ENCODE results near the gene INKA2.

The INKA2 gene

DNA sequence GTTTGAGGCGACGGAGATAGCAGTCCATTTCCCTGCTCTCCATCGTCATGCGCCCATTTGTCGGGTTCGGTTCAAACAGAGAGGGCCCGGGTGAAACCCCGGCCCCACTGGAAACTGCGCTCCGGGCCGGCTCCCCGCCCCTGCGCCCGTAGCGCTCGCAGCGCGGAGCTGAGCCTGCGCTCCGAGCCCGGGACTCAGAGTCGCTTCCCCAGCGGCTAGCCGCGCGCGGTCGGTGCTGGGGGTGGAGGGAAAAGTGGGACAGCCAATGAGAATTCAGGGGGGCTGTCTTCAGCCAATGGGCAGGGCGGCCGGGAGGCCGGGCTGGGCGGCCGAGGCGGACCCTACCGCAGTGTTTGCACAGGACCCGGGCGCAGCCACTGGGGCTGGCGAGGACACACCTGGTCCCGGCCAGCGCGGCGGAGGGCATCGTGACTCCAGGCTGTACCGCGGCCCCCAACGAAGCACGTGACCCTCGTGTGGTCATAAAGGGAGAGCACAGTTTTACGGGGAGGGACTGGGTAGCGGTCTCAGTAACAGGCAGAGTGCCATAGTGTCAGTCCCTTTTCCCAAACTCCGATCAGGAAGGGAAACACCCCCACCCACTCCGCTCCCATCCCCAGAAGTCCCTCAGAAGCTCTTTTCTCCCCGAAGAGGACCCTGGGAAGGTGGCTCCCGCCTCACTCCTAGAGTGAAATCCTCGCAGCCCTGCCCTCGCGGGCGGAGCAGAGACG, at the start of gene INKA2:
Gene INKA2 (minus strand): TSS at position 202 of the 731 bp plus-strand sequence. CDS start 153 bp downstream, at position 49.
- DNase-seq (ENCODE audit: low read depth in 2 of 2), result peak; percentile 36 to 68

DNA sequence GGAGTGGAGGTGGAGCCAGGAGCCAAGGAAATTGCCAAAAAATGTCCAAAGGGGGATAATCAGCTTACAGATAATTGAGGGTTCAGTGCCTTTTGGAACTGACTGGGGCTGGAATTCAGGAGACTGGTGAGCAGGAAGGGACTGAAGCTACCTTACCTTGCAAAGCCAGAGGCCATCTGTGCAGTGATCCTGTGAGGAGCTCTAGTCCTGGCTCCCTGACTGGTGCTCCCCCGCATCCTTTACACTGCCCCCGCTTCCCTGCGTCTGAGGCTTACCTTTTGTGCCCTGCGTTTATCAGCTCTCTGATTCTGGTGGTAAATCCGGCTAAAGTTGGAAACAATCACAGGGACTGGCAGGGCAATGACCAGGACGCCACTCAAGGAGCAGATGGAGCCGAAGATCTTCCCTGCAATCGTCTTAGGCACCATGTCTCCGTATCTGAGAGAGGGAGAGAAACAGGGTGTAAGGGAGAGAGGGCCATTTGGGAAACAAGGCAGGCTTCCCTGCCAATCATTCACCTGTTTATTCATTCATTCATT, 47.5 kb upstream of the INKA2 start:
- no peak for DNase-seq (ENCODE audit: low read depth in 2 of 2)

DNA sequence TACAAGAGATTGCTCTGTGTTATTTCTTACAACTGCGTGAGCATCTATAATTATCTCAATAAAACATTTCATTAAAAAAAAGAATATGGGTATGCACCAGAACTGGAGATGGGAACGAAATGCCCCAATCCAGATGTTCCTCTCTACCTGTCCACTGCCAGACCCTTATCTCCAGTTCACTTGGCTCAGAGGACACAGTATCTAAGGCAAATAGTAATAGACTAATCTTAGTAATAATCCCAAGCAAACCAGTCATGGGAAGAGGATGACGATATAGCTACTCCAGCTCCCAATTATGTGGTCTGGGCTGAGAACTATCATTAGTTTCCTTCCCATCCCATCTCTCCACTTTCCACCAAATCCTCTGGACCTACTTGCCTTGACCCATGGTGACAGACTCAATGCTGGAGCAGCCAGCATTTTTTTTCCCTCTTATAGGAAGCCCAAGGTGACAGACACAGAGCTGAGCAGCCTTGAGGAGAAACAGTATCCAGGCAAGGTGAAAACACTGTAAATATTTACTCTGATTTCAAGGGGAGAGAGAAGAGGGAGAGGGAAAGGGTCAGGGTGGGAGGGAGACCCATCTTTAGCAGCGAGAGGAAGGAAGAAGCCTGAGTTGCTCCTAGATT, 45.2 kb upstream of the INKA2 start:
- no peak for DNase-seq (ENCODE audit: low read depth in 2 of 2)

GRCh38 chr1:111779546-111779945, 40.4 kb upstream of the INKA2 start:
- DNase-seq (ENCODE audit: low read depth in 2 of 2), result no peak

DNA sequence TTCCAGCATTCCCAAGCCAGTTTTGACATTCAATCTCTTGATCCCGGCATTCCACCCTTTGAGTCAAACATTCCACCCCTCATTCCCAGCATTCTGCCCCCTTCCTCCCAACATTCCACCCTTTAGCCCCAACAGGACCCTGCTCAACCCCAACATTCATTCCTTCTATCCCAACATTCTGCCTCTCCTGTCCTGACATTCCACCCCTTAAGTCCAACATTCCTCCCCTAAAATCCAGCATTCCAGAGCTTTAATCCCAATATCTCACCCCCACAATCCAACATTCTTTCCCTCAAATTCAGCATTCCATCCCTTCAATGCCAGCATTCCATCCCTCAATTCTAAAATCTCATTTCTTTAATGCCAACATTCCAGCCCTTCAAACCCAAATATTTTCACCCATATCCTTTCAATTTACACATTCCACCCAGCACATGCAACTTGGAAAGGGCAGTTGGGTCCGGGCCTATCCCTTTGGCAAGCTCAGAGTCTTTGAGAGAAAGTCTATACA, 39.4 kb upstream of the INKA2 start:
- DNase-seq (ENCODE audit: low read depth in 2 of 2), result no peak

GRCh38 chr1:111778066-111778465, 38.9 kb upstream of the INKA2 start:
- no peak for DNase-seq (ENCODE audit: low read depth in 2 of 2)

DNA sequence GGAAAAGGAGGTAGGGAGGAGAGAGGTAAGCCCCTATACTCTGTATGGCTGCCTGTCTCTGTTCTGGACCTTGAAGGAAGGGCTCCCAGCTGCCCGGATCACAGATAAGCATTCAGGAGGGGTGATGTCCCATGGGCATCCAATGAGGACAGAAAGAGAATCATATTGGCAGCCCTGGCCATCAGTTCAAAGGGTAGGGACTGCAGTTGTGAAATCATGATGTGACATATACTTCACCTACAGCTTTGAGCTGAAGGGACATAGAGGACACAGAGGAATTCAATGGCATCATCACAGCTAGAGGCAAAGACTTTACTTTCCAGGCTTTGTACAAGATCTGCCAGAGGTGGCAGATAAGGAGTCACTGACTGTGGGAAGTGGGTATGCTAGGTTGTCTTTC, 38.1 kb upstream of the INKA2 start:
- no peak for DNase-seq (ENCODE audit: low read depth in 2 of 2)

DNA sequence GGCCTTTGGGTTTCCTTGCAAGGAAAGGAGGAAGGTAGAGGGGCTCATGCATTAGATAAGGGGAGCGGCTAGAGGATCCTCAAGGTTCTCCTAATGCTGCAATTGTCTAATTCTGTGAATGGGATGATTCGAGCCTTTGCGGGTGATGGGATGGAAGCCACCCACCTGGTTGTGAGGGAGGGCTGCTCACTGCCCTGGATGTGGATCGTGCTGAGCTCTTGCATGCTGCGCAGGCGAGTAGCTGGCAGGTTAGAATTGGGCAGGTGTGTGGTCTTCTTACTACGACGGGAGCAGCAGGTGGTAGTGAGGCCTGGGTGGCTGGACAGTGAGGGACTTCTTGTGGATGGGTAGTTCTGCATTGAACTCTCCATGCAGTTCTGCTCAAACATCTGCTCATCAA, 37.7 kb upstream of the INKA2 start:
- no peak for DNase-seq (ENCODE audit: low read depth in 2 of 2)

DNA sequence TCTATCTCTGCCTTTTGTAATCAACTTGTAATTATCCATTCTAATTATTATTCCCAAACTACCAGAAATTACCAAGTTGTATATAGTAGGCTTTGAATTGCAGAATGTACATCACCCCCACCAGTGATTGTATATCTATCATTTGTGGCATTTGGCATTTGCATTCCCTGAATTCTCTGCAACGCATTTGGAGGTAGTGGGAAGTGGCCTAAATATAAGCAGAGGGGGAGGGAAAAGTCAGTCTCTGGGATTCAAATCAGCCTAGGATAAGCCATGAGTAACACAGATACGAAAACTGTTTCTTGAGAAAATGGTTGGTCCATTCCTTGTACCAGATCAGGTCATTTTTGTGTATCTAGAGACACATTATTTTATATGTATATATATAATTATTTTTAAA, 37.2 kb upstream of the INKA2 start:
- DNase-seq (ENCODE audit: low read depth in 2 of 2), result no peak

DNA sequence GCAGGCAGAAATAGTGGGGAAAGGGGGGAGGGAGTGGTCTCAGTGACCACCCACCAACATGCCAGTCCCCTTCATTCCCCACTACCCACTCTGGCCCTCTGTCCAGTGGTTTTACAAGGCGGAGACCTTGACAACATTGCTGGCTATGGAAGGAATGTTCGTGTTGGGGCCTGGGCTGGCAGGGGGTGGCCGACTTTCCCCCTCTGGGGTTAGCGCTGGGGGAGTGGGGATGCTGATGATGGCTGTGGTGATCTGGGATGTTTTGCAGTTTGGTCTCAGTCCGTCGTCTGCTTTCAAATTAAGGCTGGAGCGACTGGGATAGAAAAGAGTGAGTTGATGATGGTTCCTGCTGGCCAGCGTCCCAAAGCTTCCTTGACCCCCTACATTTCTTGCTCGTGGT, 36.8 kb upstream of the INKA2 start:
- no peak for DNase-seq (ENCODE audit: low read depth in 2 of 2)

GRCh38 chr1:111770916-111771315, 31.7 kb upstream of the INKA2 start:
- no peak for DNase-seq (ENCODE audit: low read depth in 2 of 2)

DNA sequence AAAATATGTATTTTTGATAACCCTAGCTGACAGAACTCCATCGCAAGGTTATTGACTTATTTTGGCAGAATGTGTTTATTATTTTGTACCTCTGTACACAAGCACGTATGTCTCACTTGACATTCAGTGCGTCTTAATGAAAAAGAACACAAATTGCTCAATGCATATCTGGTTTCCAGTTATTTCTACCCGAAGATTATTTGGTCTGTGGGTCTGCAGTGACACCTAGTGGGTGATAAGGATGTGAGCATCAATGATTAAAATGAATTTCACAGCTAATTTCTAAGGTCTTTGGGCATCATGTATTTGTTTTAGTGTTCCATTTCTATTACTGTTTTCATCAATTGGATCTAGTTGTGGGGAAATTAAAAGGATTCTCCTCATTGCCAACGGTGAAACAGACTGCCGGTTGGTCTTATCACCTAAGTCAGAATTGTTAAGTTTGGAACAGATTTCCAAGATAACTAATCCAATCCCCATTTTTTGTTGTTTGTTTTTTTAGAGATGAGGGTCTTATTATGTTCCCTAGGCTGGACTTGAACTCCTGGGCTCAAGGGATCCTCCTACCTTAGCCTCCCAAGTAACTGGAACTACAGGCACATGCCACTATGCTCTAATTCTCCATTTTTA, 30.4 kb upstream of the INKA2 start:
- peak in 1 of 2 donors; percentile 30 for DNase-seq (ENCODE audit: low read depth in 2 of 2)

- no peak for DNase-seq (ENCODE audit: low read depth in 2 of 2)
Observed at GRCh38 chr1:111768625-111769024, 29.4 kb upstream of the INKA2 start.

DNA sequence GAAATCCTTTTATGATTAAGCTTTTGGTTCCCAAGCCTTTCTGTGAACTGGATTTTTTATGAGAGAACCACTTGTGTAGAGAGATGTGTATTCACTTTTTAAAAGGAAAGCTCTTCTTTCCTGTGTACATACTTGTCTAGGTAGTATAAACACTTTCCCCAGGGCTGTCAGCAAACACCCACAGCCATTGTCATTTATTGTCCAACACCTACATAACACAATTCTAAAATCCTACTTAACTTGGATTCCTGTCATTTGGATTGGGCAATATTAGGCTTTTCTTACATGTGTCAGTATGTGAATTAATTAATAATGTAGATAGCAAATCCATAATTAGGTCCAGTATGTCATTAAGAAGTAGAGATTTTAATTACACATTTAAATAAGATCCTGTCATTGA, 28.8 kb upstream of the INKA2 start:
- no peak for DNase-seq (ENCODE audit: low read depth in 2 of 2)

DNA sequence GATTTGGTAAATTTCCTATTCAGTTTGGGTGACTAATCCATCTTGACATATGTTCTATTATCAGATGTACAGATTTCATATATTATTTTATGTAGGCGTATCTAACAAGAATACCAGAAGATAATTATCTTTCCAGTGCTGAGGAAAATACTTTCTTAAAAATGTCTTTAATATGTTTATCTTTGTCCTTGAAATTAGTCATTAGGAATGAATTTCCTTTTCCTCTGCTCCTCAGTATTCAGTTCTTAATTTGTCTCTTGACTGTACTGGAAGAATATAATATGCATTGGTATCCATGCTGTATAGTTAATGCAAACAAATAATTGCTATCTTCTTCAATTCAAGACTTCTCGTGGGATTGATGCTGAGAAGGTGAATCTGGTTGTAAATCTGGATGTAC, 23.1 kb upstream of the INKA2 start:
- DNase-seq (ENCODE audit: low read depth in 2 of 2), result no peak

DNA sequence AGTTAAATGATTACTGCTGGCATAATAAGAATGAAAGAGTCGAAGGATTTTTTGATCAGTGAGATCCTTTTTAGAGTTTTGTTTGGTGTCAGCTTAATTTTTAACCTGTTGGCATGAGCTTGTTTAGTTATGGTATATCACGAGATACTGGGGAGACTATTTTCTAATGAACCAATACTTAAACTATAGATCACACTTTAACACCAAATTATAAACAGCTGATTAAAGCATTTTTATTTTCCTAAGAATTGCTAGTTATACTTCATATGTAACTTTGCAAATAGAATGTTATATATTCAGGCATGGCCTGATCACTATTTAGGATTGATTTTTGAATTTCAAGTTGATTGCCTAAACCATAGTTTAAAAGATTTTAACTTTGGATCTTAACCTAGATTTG, 22.5 kb upstream of the INKA2 start:
- no peak for DNase-seq (ENCODE audit: low read depth in 2 of 2)

- DNase-seq (ENCODE audit: low read depth in 2 of 2), result no peak
Observed at GRCh38 chr1:111758373-111758772, 19.2 kb upstream of the INKA2 start.

GRCh38 chr1:111756124-111756513, 16.9 kb upstream of the INKA2 start:
- DNase-seq (ENCODE audit: low read depth in 2 of 2), result no peak

DNA sequence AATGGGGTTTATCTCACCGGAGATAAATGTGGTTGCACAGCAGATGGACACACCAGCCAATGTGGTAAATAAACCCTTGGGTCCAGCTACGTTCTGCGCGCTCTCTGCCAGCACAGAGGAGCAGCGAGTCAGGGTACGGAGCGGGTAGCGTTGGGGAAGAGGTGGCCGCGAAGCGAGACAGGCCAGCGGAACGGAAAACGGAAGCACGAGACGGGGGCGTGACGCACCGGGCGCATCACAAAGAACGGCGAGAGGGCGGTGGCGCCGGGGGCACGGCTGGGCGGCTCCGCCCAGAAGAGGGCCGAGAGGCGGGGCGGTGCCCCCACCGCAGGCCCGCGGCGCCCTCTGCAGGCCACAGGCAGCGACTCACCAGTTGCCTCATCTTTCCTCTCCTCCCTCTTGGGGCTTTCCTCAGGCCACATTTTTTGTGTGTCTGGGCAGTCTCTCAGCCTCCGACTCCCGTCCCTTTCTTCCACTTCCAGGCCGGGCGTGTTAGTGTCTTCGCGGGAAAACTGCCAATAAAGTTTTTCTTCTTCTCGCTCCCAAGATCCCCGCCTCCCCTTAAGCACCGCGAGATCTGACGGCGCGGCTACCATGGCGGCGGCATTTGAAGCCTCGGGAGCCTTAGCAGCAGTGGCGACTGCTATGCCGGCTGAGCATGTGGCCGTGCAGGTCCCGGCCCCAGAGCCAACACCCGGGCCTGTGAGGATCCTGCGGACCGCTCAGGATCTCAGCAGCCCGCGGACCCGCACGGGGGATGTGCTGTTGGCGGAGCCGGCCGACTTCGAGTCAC, 16.3 kb upstream of the INKA2 start, which contains the start of gene DDX20:
Gene DDX20 (plus strand): TSS at position 571 of the 793 bp plus-strand sequence. CDS start 24 bp downstream, at position 595.
- DNase-seq (ENCODE audit: low read depth in 2 of 2), result peak; percentile 82 to 91

DNA sequence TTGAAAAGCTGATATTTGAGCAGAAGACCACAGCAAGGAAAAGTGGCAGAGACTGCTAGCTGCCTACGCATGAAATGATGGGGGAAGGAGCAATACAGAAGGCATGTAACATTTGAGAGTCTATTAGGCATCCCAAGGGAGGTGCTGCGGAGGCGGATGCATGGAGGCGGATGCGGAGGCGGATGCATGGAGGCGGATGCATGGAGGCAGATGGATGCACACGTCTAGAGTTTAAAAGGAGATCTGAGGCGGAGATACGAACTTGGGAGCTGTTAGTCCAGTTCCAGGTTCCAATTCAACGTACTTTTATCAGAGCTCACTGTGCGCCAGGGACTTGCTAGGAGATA, 15.8 kb upstream of the INKA2 start:
- peak in 1 of 2 donors; percentile 14 for DNase-seq (ENCODE audit: low read depth in 2 of 2)

GRCh38 chr1:111751906-111752575, 12.8 kb upstream of the INKA2 start:
- DNase-seq (ENCODE audit: low read depth in 2 of 2), result no peak
